ENCODE data around the gene DGKG. TPM values are rescaled to one million over a fixed set of nuclear protein-coding genes. Genes with fewer than 3 reads are reported as not detected.

DGKG gene
- total RNA-seq, 1 experiment from 2014 or later, result 20.3 TPM

- peak; percentile 49 for DNase-seq (ENCODE audit: low read depth)
Measured at GRCh38 chr3:186180891-186181481, 181.0 kb downstream of the DGKG start.

- no peak for DNase-seq (ENCODE audit: low read depth)
Measured at GRCh38 chr3:186180151-186180550, 181.9 kb downstream of the DGKG start.

GRCh38 chr3:186178412-186178811, 183.6 kb downstream of the DGKG start:
- DNase-seq (ENCODE audit: low read depth), result no peak

GRCh38 chr3:186176373-186176990, 185.6 kb downstream of the DGKG start:
- DNase-seq (ENCODE audit: low read depth), result no peak

- DNase-seq (ENCODE audit: low read depth), result no peak
Measured at GRCh38 chr3:186173224-186173815, 188.7 kb downstream of the DGKG start.

GRCh38 chr3:186172353-186172752, 189.7 kb downstream of the DGKG start:
- DNase-seq (ENCODE audit: low read depth), result no peak

- DNase-seq (ENCODE audit: low read depth), result no peak
Measured at GRCh38 chr3:186171521-186171920, 190.5 kb downstream of the DGKG start.

- DNase-seq (ENCODE audit: low read depth), result no peak
Measured at GRCh38 chr3:186170516-186170915, 191.5 kb downstream of the DGKG start.

GRCh38 chr3:186169379-186169778, 192.7 kb downstream of the DGKG start:
- no peak for DNase-seq (ENCODE audit: low read depth)

GRCh38 chr3:186168976-186169375, 193.1 kb downstream of the DGKG start:
- DNase-seq (ENCODE audit: low read depth), result no peak

- DNase-seq (ENCODE audit: low read depth), result no peak
Measured at GRCh38 chr3:186167646-186168395, 194.2 kb downstream of the DGKG start.

- no peak for DNase-seq (ENCODE audit: low read depth)
Measured at GRCh38 chr3:186166491-186167288, 195.3 kb downstream of the DGKG start.

- DNase-seq (ENCODE audit: low read depth), result no peak
Measured at GRCh38 chr3:186166036-186166435, 196.0 kb downstream of the DGKG start.

GRCh38 chr3:186165331-186165730, 196.7 kb downstream of the DGKG start:
- no peak for DNase-seq (ENCODE audit: low read depth)

- no peak for DNase-seq (ENCODE audit: low read depth)
Measured at GRCh38 chr3:186164696-186165095, 197.3 kb downstream of the DGKG start.

GRCh38 chr3:186162221-186162620, 199.8 kb downstream of the DGKG start:
- DNase-seq (ENCODE audit: low read depth), result no peak

- no peak for DNase-seq (ENCODE audit: low read depth)
Measured at GRCh38 chr3:186160691-186161243, 201.3 kb downstream of the DGKG start.

- no peak for DNase-seq (ENCODE audit: low read depth)
Measured at GRCh38 chr3:186154641-186155040, 207.4 kb downstream of the DGKG start.

GRCh38 chr3:186152889-186153292, 209.1 kb downstream of the DGKG start:
- DNase-seq (ENCODE audit: low read depth), result no peak

GRCh38 chr3:186152361-186152798, 209.7 kb downstream of the DGKG start:
- DNase-seq (ENCODE audit: low read depth), result no peak

Measured in HT1080 (cell line).